K562 (cell line): ENCODE data around the gene NASP. TPM values are rescaled to one million over a fixed set of nuclear protein-coding genes. Genes with fewer than 3 reads are reported as not detected.
A peak's percentile ranks its signal among the peaks of the same experiment; 100 is the strongest.

Experiments
- ATAC-seq: fragments of 200-7000 bp; cut with Tn5 transposase; 3 replicates; pipeline ENCODE4 v1.9.1; 2020; ENCODE audit warnings: moderate library complexity
- BruUV-seq: library from RNA; stranded (reverse); fragments of 400-500 nt; replicated peaks from 2 replicates; lab custom pipeline; 2021; lab: Mats Ljungman, UMichigan
- CTCF ChIA-PET: fragments of 300-600 bp; formaldehyde crosslinking; extraction: SDS; loops from one replicate; lab custom pipeline; 2021; ENCODE audit warnings: low intra/inter-chr PET ratio; lab: Yijun Ruan, JAX
- POLR2A ChIA-PET: fragments of 300-600, 350-650 bp; sonication (Branson Sonifier 250); formaldehyde crosslinking; extraction: SDS; loops from one replicate; lab custom pipeline; 2021; ENCODE audit warnings: antibody characterized with exemption, inconsistent platforms; lab: Yijun Ruan, JAX
- DNase-seq, 4 experiments: peaks; one replicate each; pipeline versions ENCODE4 v3.0.0 to v3.0.0-alpha.2; 2011 to 2018; ENCODE audit warnings: low spot score in 3 of 4, mixed read lengths in 3 of 4; ENCODE audit errors: extremely low read depth in 1 of 4
- FAIRE-seq: peaks from 2 replicates; lab custom pipeline; 2011; peaks lifted over from hg19 to GRCh38; lab: Jason Lieb, UNC
- H2AFZ ChIP-seq: 2 replicates; pipeline ENCODE4 v1.6.0; 2011; ENCODE audit warnings: low read depth, low read length, control low read depth, inconsistent platforms
- H3K27ac ChIP-seq: fragments of 200-600 bp; 3 replicates; pipeline ENCODE4 v1.8.0; 2011; ENCODE audit warnings: low read depth, mild to moderate bottlenecking, control low read depth, inconsistent platforms, low read length, moderate library complexity, mixed read lengths; ENCODE audit errors: extremely low read depth
- H3K27me3 ChIP-seq, 2 experiments: fragments of 300-600 bp in 1 of 2; 2 replicates in 1 of 2; 3 replicates in 1 of 2; pipeline versions ENCODE4 v1.6.0 to v1.8.0; 2011; ENCODE audit warnings: inconsistent platforms in 2 of 2, low read length in 2 of 2, mild to moderate bottlenecking in 1 of 2, mixed read lengths in 1 of 2, moderate library complexity in 1 of 2; ENCODE audit not compliant: control insufficient read depth in 2 of 2, insufficient read depth in 2 of 2
- H3K36me3 ChIP-seq: fragments of 300-600 bp; 3 replicates; pipeline ENCODE4 v1.8.0; 2011; ENCODE audit warnings: mild to moderate bottlenecking, low read length, inconsistent platforms; ENCODE audit not compliant: control insufficient read depth, insufficient read depth
- H3K4me1 ChIP-seq, 2 experiments: fragments of 200-600 bp in 1 of 2; replicated peaks in 1 of 2; 2 replicates in 1 of 2; 3 replicates in 1 of 2; pipeline versions ENCODE4 v1.5.1 to v1.8.0; 2011; ENCODE audit warnings: inconsistent platforms in 2 of 2, low read length in 2 of 2, mild to moderate bottlenecking in 1 of 2, mixed read lengths in 1 of 2, moderate library complexity in 1 of 2; ENCODE audit not compliant: control insufficient read depth in 2 of 2, insufficient read depth in 2 of 2
- H3K4me2 ChIP-seq: 2 replicates; pipeline ENCODE4 v1.6.1; 2011; ENCODE audit warnings: low read length, control low read depth, inconsistent platforms, mixed read lengths; ENCODE audit not compliant: insufficient read depth
- H3K4me3 ChIP-seq: fragments of 200-600 bp; sonication (generic), shearing (Covaris generic); 2 replicates; pipeline ENCODE4 v1.5.1; 2016; ENCODE audit warnings: control low read depth, inconsistent platforms
- H3K79me2 ChIP-seq: fragments of 200-600 bp; 3 replicates; pipeline ENCODE4 v1.8.0; 2011; ENCODE audit warnings: low read length, inconsistent platforms; ENCODE audit not compliant: control insufficient read depth, insufficient read depth
- H3K9ac ChIP-seq, 2 experiments: 2 replicates each; pipeline versions ENCODE4 v1.6.0 to v1.6.1; 2011; ENCODE audit warnings: low read depth in 2 of 2, low read length in 2 of 2, control low read depth in 1 of 2, inconsistent platforms in 1 of 2, mild to moderate bottlenecking in 1 of 2, mixed read lengths in 1 of 2; ENCODE audit not compliant: insufficient read depth in 1 of 2
- H3K9me1 ChIP-seq: one replicate; pipeline ENCODE4 v1.6.0; 2011; ENCODE audit warnings: inconsistent platforms, mild to moderate bottlenecking, low read length, moderate library complexity; ENCODE audit not compliant: control insufficient read depth, insufficient read depth
- H3K9me3 ChIP-seq: replicated peaks from 2 replicates; pipeline ENCODE4 v1.5.1; 2011; ENCODE audit warnings: low read depth, low read length, inconsistent platforms; ENCODE audit not compliant: control insufficient read depth, insufficient read depth
- H4K20me1 ChIP-seq: replicated peaks from 2 replicates; pipeline ENCODE4 v1.6.1; 2011; ENCODE audit warnings: low read length, inconsistent platforms, mixed read lengths; ENCODE audit not compliant: control insufficient read depth, insufficient read depth
- BMI1 ChIP-seq: fragments of 150-350 bp; IDR thresholded peaks from 2 replicates; pipeline ENCODE4 v1.6.1; 2014; ENCODE audit warnings: low read length
- PCBP2 ChIP-seq: fragments of 200-400 bp; formaldehyde crosslinking; IDR thresholded peaks from 2 replicates; pipeline ENCODE4 v1.6.1; 2018; ENCODE audit warnings: low read length, low read depth, mild to moderate bottlenecking, moderate library complexity; ENCODE audit not compliant: poor library complexity, severe bottlenecking
- POLR2A ChIP-seq: fragments of 450-650 bp; conservative IDR thresholded peaks from 2 replicates; pipeline ENCODE4 v1.6.1; 2016
- SMARCA4 ChIP-seq: fragments of 450-650 bp; IDR thresholded peaks from 2 replicates; pipeline ENCODE4 v1.6.1; 2016
- SUPT5H ChIP-seq: fragments of 450-650 bp; IDR thresholded peaks from 2 replicates; pipeline ENCODE4 v1.6.1; 2016
- ZNF282 ChIP-seq: sonication (generic); formaldehyde crosslinking; IDR thresholded peaks from 2 replicates; pipeline ENCODE4 v1.8.1; 2023; ENCODE audit warnings: missing genetic modification reagents
- ZNF311 ChIP-seq: fragments of 250-450 bp; sonication (Bioruptor Pico); IDR thresholded peaks from 2 replicates; pipeline ENCODE4 v1.4.0; 2020; ENCODE audit warnings: mild to moderate bottlenecking, moderate library complexity
- WGBS: fragments of 100-300 bp; shearing (Covaris generic); methylation state at CpG from one replicate; pipeline ENCODE4 v1.1.6; 2016; ENCODE audit warnings: low coverage, mixed read lengths; ENCODE audit not compliant: insufficient coverage; ENCODE audit errors: missing lambda C conversion rate; 5-methylcytosine and 5-hydroxymethylcytosine counted together
- in situ Hi-C: fragments of 300-500 bp; cut with MboI; formaldehyde crosslinking; loops from 4 replicates; pipeline ENCODE4 v1.15.0; 2018; ENCODE audit warnings: inconsistent platforms, mixed read lengths
- intact Hi-C: fragments of 100-400 bp; cut with micrococcal nuclease; formaldehyde crosslinking; loops from 2 replicates; pipeline ENCODE4 v1.14.2; 2022
- polyA plus RNA-seq, 8 experiments: library from polyadenylated mRNA; depleted of rRNA in 4 of 8; stranded (reverse) in 5 of 8; unstranded in 3 of 8; fragments of >200 nt; fragmentation: Nextera tagmentation in 2 of 8; fragmentation: Illumina TruSeq in 1 of 8; extraction: Ambion mirVana in 2 of 8; extraction: Trizol in 1 of 8; gene quantifications; 2 replicates each; pipeline versions ENCODE4 v1.2.1 to v1.2.3, GENCODE V29; 2011 to 2014; ENCODE audit warnings: inconsistent platforms in 1 of 8, missing spikeins in 1 of 8
- total RNA-seq, 7 experiments: library from RNA; depleted of rRNA in 6 of 7; stranded (reverse); fragments of >200 nt in 6 of 7; fragmentation: Illumina TruSeq in 2 of 7; extraction: Trizol in 2 of 7; gene quantifications; 2 replicates each; pipeline versions ENCODE4 v1.2.1 to v1.2.3, GENCODE V29; 2011 to 2021; ENCODE audit warnings: low replicate concordance in 1 of 7
- TF ChIP-seq, protein P1 (sequence below): fragments of 450-650 bp; IDR thresholded peaks from 2 replicates; pipeline ENCODE4 v1.7.1; 2018; ENCODE audit warnings: mild to moderate bottlenecking, low read depth; ENCODE audit not compliant: partially characterized antibody

The NASP gene
- total and polyA plus RNA-seq, 9 of the 15 experiments (the other 6 are each of a cell fraction or from before 2014, with no cell fraction given): 199 to 578 (median 419) TPM

- intact Hi-C loops: no loop called here
- TF ChIP-seq ZNF311 (CRISPR knock-in tag) (no peak), SUPT5H (peak; percentile 23)
- TF ChIP-seq, all 486 proteins: peak for 1
- ATAC-seq (no peak), DNase-seq (no peak), FAIRE-seq (no peak)
- no peak overlapping the region for H3K4me2 ChIP-seq
- no peaks in the 10 kb centered on the region for H4K20me1 ChIP-seq
- in situ Hi-C loops: loop anchor here (25.0 kb wide), 1 partner anchor 540 kb away; the partner anchor contains the start of genes P3R3URF, POMGNT1 and TSPAN1
- WGBS: 96% methylated on average over 9 of the region's 9 CpGs
- no TSS peak for BruUV-seq
- H3K36me3 ChIP-seq: peaks cover 86% of the 10 kb centered on the region
- no peaks in the 10 kb centered on the region for H3K9me3 ChIP-seq
- no peak overlapping the region for H3K9ac ChIP-seq
- POLR2A ChIA-PET: interaction anchor here (0.6 to 5.4 kb wide), 9 partner anchors 9 to 524 kb away, joined by 3 to 35 read pairs (median 3); partner anchors contain the start of gene GPBP1L1
- no peak overlapping the region for H2AFZ ChIP-seq
- no peaks in the 10 kb centered on the region for H3K4me1 ChIP-seq
- H3K9me1 ChIP-seq: no peaks in the 10 kb centered on the region
- no peak overlapping the region for H3K4me3 ChIP-seq
- H3K27ac ChIP-seq: no peak overlapping the region
- H3K27me3 ChIP-seq: no peaks in the 10 kb centered on the region
- H3K79me2 ChIP-seq: peaks cover 12% of the 10 kb centered on the region
- CTCF ChIA-PET: no interaction called here
Measured at GRCh38 chr1:45647248-45648021, 63.6 kb downstream of the NASP start.

DNA sequence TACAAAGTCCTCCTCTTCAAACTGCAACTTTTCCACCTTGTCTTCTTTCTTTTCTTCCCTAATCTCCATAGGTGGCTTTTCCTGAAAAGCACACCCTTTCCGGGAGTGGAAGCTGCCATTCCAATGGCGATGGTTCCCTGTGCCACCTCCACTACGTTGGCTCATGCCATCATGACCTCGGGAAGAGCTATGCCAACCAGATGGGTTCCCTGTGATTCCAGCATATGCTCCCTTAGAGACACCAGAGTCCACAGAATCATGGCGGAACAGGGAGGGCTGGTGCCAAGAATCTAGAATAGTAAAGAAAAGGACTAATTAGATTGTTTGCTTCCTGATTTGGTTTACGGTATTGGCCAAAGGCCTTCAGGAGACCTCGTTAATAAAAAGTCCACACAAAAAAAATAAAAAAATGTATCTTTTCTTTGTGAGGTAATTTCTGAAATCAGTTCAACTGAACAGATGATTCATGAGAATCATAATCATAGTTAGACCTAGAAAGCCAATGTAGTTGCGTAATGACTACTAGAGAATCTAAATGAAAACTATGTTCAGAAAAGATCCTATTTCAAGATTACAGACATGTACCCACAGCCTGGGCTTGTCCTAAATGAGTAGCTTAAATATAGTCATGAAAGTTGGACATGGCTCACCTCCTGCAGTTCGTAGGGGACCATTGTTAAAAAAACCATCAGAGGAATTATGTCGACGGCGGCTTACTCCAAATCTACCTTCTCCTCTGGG lies 70.9 kb downstream of the NASP start:
- ChIA-PET POLR2A (interaction anchor here (5.2 kb wide), 1 partner anchor 9 kb away, joined by 35 read pairs; no protein-coding TSS in a partner anchor), CTCF (interaction anchor here (0.5 kb wide), 1 partner anchor 394 kb away, joined by 3 read pairs; no protein-coding TSS in a partner anchor)
- H3K4me3 ChIP-seq: no peak overlapping the region
- H3K36me3 ChIP-seq: peaks cover 99% of the 10 kb centered on the region
- H2AFZ ChIP-seq: no peak overlapping the region
- 93% methylated on average over 12 of the region's 12 CpGs for WGBS
- H3K4me1 ChIP-seq: no peaks in the 10 kb centered on the region
- intact Hi-C loops (no loop called here), in situ Hi-C loops (no loop called here)
- no peak overlapping the region for H3K27ac ChIP-seq
- no TSS peak for BruUV-seq
- H3K9ac ChIP-seq: no peak overlapping the region
- H3K9me3 ChIP-seq: no peaks in the 10 kb centered on the region
- H3K79me2 ChIP-seq: peaks cover 16% of the 10 kb centered on the region; the same call in 2 of the 3 replicates
- DNase-seq (no peak), FAIRE-seq (no peak), ATAC-seq (no peak)
- H4K20me1 ChIP-seq: no peaks in the 10 kb centered on the region
- H3K4me2 ChIP-seq: no peak overlapping the region
- H3K9me1 ChIP-seq: no peaks in the 10 kb centered on the region
- no peaks in the 10 kb centered on the region for H3K27me3 ChIP-seq
- TF ChIP-seq SMARCA4 (no peak), ZNF282 (CRISPR knock-in tag) (no peak), PCBP2 (no peak), POLR2A (no peak), BMI1 (no peak)
- TF ChIP-seq, protein P1, sequence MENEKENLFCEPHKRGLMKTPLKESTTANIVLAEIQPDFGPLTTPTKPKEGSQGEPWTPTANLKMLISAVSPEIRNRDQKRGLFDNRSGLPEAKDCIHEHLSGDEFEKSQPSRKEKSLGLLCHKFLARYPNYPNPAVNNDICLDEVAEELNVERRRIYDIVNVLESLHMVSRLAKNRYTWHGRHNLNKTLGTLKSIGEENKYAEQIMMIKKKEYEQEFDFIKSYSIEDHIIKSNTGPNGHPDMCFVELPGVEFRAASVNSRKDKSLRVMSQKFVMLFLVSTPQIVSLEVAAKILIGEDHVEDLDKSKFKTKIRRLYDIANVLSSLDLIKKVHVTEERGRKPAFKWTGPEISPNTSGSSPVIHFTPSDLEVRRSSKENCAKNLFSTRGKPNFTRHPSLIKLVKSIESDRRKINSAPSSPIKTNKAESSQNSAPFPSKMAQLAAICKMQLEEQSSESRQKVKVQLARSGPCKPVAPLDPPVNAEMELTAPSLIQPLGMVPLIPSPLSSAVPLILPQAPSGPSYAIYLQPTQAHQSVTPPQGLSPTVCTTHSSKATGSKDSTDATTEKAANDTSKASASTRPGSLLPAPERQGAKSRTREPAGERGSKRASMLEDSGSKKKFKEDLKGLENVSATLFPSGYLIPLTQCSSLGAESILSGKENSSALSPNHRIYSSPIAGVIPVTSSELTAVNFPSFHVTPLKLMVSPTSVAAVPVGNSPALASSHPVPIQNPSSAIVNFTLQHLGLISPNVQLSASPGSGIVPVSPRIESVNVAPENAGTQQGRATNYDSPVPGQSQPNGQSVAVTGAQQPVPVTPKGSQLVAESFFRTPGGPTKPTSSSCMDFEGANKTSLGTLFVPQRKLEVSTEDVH: no peak
